Activated T-cell treated with anti-CD3 and anti-CD28 coated beads for 4 hours (primary cell): ENCODE data around the gene MGAT5B.
"Not testable (repeated sequence)": the region's sequence is repeated elsewhere in the genome, so short reads cannot be mapped to it uniquely, and the experiment has no call there.

Experiments
- DNase-seq: peaks from one replicate; pipeline ENCODE4 v3.0.0-alpha.2; 2020

MGAT5B gene

GRCh38 chr17:76849160-76849559 lies 19.0 kb upstream of the MGAT5B start:
- DNase-seq: not testable (repeated sequence)

GRCh38 chr17:76852843-76853242 lies 15.4 kb upstream of the MGAT5B start:
- DNase-seq: no peak

GRCh38 chr17:76855105-76855504 lies 13.1 kb upstream of the MGAT5B start:
- DNase-seq: no peak

GRCh38 chr17:76862079-76862478 lies 6.1 kb upstream of the MGAT5B start:
- no peak for DNase-seq

GRCh38 chr17:76862494-76862893 lies 5.7 kb upstream of the MGAT5B start:
- no peak for DNase-seq

- DNase-seq: no peak
Measured at GRCh38 chr17:76864024-76864423, 4.2 kb upstream of the MGAT5B start.

- no peak for DNase-seq
Measured at GRCh38 chr17:76865174-76865573, 3.0 kb upstream of the MGAT5B start.

- no peak for DNase-seq
Measured at GRCh38 chr17:76866203-76866602, 2.0 kb upstream of the MGAT5B start.

GRCh38 chr17:76866774-76867577 lies 1.2 kb upstream of the MGAT5B start:
- DNase-seq: no peak

- DNase-seq: no peak
Measured at GRCh38 chr17:76867578-76868175, 527 bp upstream of the MGAT5B start.

GRCh38 chr17:76868669-76869495 lies 678 bp downstream of the MGAT5B start:
- DNase-seq: no peak

- no peak for DNase-seq
Measured at GRCh38 chr17:76869496-76870376, 1.5 kb downstream of the MGAT5B start.

- no peak for DNase-seq
Measured at GRCh38 chr17:76870377-76870714, 2.1 kb downstream of the MGAT5B start.

GRCh38 chr17:76871668-76872067 lies 3.5 kb downstream of the MGAT5B start:
- DNase-seq: no peak

- DNase-seq: no peak
Measured at GRCh38 chr17:76872221-76872873, 4.1 kb downstream of the MGAT5B start.

- no peak for DNase-seq
Measured at GRCh38 chr17:76872874-76873221, 4.6 kb downstream of the MGAT5B start.

GRCh38 chr17:76873856-76874255 lies 5.7 kb downstream of the MGAT5B start:
- no peak for DNase-seq

- DNase-seq: no peak
Measured at GRCh38 chr17:76877437-76877836, 9.2 kb downstream of the MGAT5B start.

GRCh38 chr17:76878568-76878967 lies 10.4 kb downstream of the MGAT5B start:
- no peak for DNase-seq

GRCh38 chr17:76879254-76879653 lies 11.1 kb downstream of the MGAT5B start:
- DNase-seq: no peak

- DNase-seq: no peak
Measured at GRCh38 chr17:76879691-76880090, 11.5 kb downstream of the MGAT5B start.

- no peak for DNase-seq
Measured at GRCh38 chr17:76880268-76880667, 12.1 kb downstream of the MGAT5B start.
